HepG2 (cell line): ENCODE results near the gene UAP1L1. TPM values are rescaled to one million over a fixed set of nuclear protein-coding genes. Genes with fewer than 3 reads are reported as not detected.

Experiments
- ATAD3A ChIP-seq: sonication (generic); formaldehyde crosslinking; IDR thresholded peaks from 2 replicates; pipeline ENCODE4 v1.4.0; 2020; ENCODE audit warnings: missing genetic modification reagents
- CHD4 ChIP-seq: fragments of 200-600 bp; sonication (generic); IDR thresholded peaks from 2 replicates; pipeline ENCODE4 v1.7.0; 2017; ENCODE audit warnings: mild to moderate bottlenecking, low read length, borderline replicate concordance
- DMTF1 ChIP-seq: sonication (generic); formaldehyde crosslinking; IDR thresholded peaks from 2 replicates; pipeline ENCODE4 v1.4.0; 2020; ENCODE audit warnings: mild to moderate bottlenecking, missing genetic modification reagents
- NFE2 ChIP-seq: sonication (generic); formaldehyde crosslinking; IDR thresholded peaks from 2 replicates; pipeline ENCODE4 v1.4.0; 2020; ENCODE audit warnings: missing genetic modification reagents
- POLR2AphosphoS5 ChIP-seq: IDR thresholded peaks from 2 replicates; pipeline ENCODE4 v1.6.1; 2012; ENCODE audit warnings: low read depth, low read length
- RBM22 ChIP-seq: fragments of 200-400 bp; formaldehyde crosslinking; optimal IDR thresholded peaks from 2 replicates; pipeline ENCODE3; 2017; ENCODE audit warnings: mild to moderate bottlenecking, low read length, moderate library complexity
- RFXAP ChIP-seq: sonication (generic); formaldehyde crosslinking; IDR thresholded peaks from 2 replicates; pipeline ENCODE4 v1.4.0; 2020; ENCODE audit warnings: missing genetic modification reagents, borderline replicate concordance
- SIX4 ChIP-seq: sonication (generic); formaldehyde crosslinking; IDR thresholded peaks from 2 replicates; pipeline ENCODE4 v1.4.0; 2020; ENCODE audit warnings: missing genetic modification reagents
- ZNF142 ChIP-seq: sonication (generic); formaldehyde crosslinking; IDR thresholded peaks from 2 replicates; pipeline ENCODE4 v1.4.0; 2020; ENCODE audit warnings: missing genetic modification reagents
- ZNF253 ChIP-seq: sonication (generic); formaldehyde crosslinking; IDR thresholded peaks from 2 replicates; pipeline ENCODE4 v1.8.0; 2022; ENCODE audit warnings: mild to moderate bottlenecking, missing genetic modification reagents, borderline replicate concordance
- ZNF276 ChIP-seq: sonication (generic); formaldehyde crosslinking; IDR thresholded peaks from 2 replicates; pipeline ENCODE4 v1.4.0; 2020; ENCODE audit warnings: mild to moderate bottlenecking, low read depth, missing genetic modification reagents
- ZNF431 ChIP-seq: sonication (generic); formaldehyde crosslinking; IDR thresholded peaks from 2 replicates; pipeline ENCODE4 v1.9.0; 2022; ENCODE audit warnings: missing genetic modification reagents, low read depth, mild to moderate bottlenecking, borderline replicate concordance
- polyA plus RNA-seq, 8 experiments: library from polyadenylated mRNA; depleted of rRNA in 3 of 8; stranded (reverse) in 7 of 8; unstranded in 1 of 8; fragments of >200 nt; fragmentation: Illumina TruSeq in 4 of 8; extraction: Trizol in 4 of 8; gene quantifications; 2 replicates each; pipeline versions ENCODE4 v1.2.1 to v1.2.3, GENCODE V29; 2011 to 2016; ENCODE audit warnings: low read depth in 4 of 8, missing spikeins in 1 of 8, mixed read lengths in 1 of 8; ENCODE audit not compliant: insufficient read depth in 1 of 8
- total RNA-seq, 5 experiments: library from RNA; depleted of rRNA; stranded (reverse); fragments of >200 nt; fragmentation: Illumina TruSeq; extraction: Trizol; gene quantifications; 2 replicates each; pipeline ENCODE4 v1.2.3, GENCODE V29; 2016; ENCODE audit warnings: low read depth in 1 of 5

The UAP1L1 gene
- total and polyA plus RNA-seq, 2 of the 13 experiments (the other 11 are each of a cell fraction or from before 2014, with no cell fraction given) = 5.4 to 6.4 TPM

GRCh38 chr9:137082222-137082924 lies 5.1 kb downstream of the UAP1L1 start (continued):
- TF ChIP-seq ZNF253 (no peak), RFXAP (CRISPR knock-in tag) (no peak), ZNF431 (CRISPR knock-in tag) (no peak), SIX4 (CRISPR knock-in tag) (no peak), DMTF1 (CRISPR knock-in tag) (no peak), POLR2AphosphoS5 (no peak), RBM22 (no peak), CHD4 (no peak), ATAD3A (no peak), NFE2 (no peak), ZNF142 (no peak), ZNF276 (CRISPR knock-in tag) (no peak)
